Erythroblast (primary cell): ENCODE data around the gene SESTD1.

Experiments
- GATA1 ChIP-seq: IDR thresholded peaks from 2 replicates; pipeline ENCODE4 v1.6.1; 2011; ENCODE audit warnings: low read depth, mild to moderate bottlenecking, control low read depth, low read length, moderate library complexity
- POLR2A ChIP-seq: IDR thresholded peaks from 2 replicates; pipeline ENCODE4 v1.6.1; 2011; ENCODE audit warnings: mild to moderate bottlenecking, low read length

GRCh38 chr2:179247318-179248023 is 17.2 kb downstream of the SESTD1 start:
- no peak for TF ChIP-seq POLR2A
- no peak for TF ChIP-seq GATA1
